A673 (cell line): ENCODE measurements around the gene RHOG.

Source experiments
- EZH2 ChIP-seq: fragments of 200-600 bp; sonication (generic); IDR thresholded peaks from 2 replicates; pipeline ENCODE4 v1.6.1; 2017; ENCODE audit warnings: borderline replicate concordance, low read depth, mild to moderate bottlenecking, mixed read lengths, antibody characterized with exemption, low read length; ENCODE audit not compliant: poor library complexity, severe bottlenecking
- TF ChIP-seq, protein P1 (sequence below): fragments of 300-800, 200-600 bp; sonication (generic); conservative IDR thresholded peaks from 2 replicates; pipeline ENCODE4 v1.5.1; 2017; ENCODE audit warnings: low read depth, mild to moderate bottlenecking, antibody characterized with exemption, low read length, moderate library complexity, mixed read lengths

DNA sequence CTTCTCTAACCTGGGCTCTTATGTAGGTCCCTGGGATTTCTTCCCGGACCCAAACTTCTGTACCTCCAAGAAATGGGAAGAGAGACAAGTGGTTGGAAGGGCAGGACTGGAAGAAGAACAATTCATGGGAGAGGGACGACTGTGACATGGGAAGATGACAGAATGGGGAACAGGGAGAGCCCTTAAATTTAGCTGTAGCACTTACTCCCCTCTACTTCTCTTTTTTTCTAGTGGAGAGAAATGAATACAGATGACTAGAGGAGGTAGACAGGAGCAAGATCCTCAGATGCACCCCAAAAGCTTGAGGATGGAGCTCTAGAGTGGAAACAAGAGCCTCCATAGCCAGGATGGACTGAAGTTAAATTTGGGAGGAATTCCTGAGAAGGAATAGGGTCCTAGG lies 2.3 kb downstream of the RHOG start:
- TF ChIP-seq EZH2, result no peak
- TF ChIP-seq, protein P1, sequence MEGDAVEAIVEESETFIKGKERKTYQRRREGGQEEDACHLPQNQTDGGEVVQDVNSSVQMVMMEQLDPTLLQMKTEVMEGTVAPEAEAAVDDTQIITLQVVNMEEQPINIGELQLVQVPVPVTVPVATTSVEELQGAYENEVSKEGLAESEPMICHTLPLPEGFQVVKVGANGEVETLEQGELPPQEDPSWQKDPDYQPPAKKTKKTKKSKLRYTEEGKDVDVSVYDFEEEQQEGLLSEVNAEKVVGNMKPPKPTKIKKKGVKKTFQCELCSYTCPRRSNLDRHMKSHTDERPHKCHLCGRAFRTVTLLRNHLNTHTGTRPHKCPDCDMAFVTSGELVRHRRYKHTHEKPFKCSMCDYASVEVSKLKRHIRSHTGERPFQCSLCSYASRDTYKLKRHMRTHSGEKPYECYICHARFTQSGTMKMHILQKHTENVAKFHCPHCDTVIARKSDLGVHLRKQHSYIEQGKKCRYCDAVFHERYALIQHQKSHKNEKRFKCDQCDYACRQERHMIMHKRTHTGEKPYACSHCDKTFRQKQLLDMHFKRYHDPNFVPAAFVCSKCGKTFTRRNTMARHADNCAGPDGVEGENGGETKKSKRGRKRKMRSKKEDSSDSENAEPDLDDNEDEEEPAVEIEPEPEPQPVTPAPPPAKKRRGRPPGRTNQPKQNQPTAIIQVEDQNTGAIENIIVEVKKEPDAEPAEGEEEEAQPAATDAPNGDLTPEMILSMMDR, result no peak
